Measurements from ENCODE around the gene CARMIL1.

DNA sequence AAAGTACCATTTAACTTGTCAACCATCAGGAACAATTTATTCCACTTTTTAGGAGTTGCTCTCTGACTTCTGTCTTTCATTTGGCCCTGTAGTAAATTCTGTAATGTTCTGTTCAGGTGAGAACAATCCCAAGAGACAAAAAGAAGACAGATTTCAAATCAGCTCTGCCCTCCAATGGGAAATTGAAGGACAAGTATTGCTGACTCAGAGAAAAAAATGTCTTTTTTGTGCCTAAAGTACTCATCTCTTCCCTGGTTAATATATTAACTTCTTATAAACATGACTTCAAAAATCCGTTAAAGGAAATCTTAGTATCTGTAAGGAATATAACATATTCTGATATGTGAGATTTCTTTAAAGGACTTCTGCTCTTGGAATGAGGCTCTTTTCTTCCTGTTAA lies 334.2 kb downstream of the CARMIL1 start:
- TF ChIP-seq CTCF (IDR thresholded peaks at IDR 0.05) = no peak
- TF ChIP-seq POLR2A (IDR thresholded peaks at IDR 0.05) = no peak

All from heart left ventricle (tissue), 13 donors.